ENCODE measurements around the gene B4GALT1. TPM values are rescaled to one million over a fixed set of nuclear protein-coding genes. Genes with fewer than 3 reads are reported as not detected.

Gene B4GALT1
- total and polyA plus RNA-seq, 4 donors = 27.2 to 130 (median 86.2) TPM

GRCh38 chr9:33210006-33210715 lies 43.0 kb upstream of the B4GALT1 start:
- Histone ChIP-seq H3K4me3 (no peak overlapping the region), H3K4me1 (ENCODE audit: control insufficient read depth in 5 of 5, insufficient read depth in 5 of 5, low read length in 5 of 5) (peaks cover 0 to 9% (median 2%) of the 10 kb centered on the region in 5 donors), H3K36me3 (ENCODE audit: control insufficient read depth in 4 of 4, insufficient read depth in 4 of 4, low read length in 4 of 4) (no peaks in the 10 kb centered on the region), H3K9me3 (ENCODE audit: control insufficient read depth in 4 of 4, insufficient read depth in 3 of 4, low read length in 3 of 4) (no peaks in the 10 kb centered on the region), H3K27ac (ENCODE audit: low read depth in 1 of 2, low read length in 1 of 2) (no peak overlapping the region), H3K27me3 (ENCODE audit: control insufficient read depth in 3 of 3, insufficient read depth in 3 of 3, low read length in 2 of 3) (no peaks in the 10 kb centered on the region), H3K9ac (ENCODE audit: insufficient read depth in 1 of 2, low read length in 2 of 2) (no peak overlapping the region)
- TF ChIP-seq, protein P1, sequence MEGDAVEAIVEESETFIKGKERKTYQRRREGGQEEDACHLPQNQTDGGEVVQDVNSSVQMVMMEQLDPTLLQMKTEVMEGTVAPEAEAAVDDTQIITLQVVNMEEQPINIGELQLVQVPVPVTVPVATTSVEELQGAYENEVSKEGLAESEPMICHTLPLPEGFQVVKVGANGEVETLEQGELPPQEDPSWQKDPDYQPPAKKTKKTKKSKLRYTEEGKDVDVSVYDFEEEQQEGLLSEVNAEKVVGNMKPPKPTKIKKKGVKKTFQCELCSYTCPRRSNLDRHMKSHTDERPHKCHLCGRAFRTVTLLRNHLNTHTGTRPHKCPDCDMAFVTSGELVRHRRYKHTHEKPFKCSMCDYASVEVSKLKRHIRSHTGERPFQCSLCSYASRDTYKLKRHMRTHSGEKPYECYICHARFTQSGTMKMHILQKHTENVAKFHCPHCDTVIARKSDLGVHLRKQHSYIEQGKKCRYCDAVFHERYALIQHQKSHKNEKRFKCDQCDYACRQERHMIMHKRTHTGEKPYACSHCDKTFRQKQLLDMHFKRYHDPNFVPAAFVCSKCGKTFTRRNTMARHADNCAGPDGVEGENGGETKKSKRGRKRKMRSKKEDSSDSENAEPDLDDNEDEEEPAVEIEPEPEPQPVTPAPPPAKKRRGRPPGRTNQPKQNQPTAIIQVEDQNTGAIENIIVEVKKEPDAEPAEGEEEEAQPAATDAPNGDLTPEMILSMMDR (IDR thresholded peaks at IDR 0.05; ENCODE audit: control extremely low read depth, extremely low read depth) = no peak
- ATAC-seq (ENCODE audit: insufficient read depth, low FRiP score) (no peak), DNase-seq (no peak)
- 91 to 92% methylated on average over 4 of the region's 4 CpGs for WGBS, 2 donors

DNA sequence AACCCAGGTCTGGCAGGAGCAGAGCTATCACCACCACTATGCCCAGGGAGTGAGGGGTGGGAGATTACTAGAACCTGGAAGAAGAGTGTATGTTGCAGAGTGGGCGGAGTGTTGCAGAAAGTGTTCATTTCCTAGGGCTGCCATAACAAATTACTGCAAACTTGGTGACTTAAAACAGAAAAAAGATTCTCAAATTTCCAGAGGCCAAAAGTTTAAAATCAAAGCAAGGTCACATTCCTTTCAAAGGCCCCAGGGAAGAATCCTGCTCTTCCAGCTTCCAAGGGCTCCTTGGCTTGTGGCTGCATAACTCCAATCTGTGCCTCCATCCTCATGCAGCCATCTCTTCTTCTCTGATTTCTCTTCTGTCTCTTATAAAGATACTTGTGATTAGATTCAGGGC lies 42.3 kb upstream of the B4GALT1 start:
- DNase-seq = no peak
- H3K4me3 ChIP-seq = no peak overlapping the region
- no peak overlapping the region for H3K27ac ChIP-seq (ENCODE audit: low read depth in 1 of 2, low read length in 1 of 2)
- no peaks in the 10 kb centered on the region for H3K36me3 ChIP-seq (ENCODE audit: control insufficient read depth in 4 of 4, insufficient read depth in 4 of 4, low read length in 4 of 4)
- TF ChIP-seq, protein P1 (IDR thresholded peaks at IDR 0.05; ENCODE audit: control extremely low read depth, extremely low read depth) = no peak
- H3K9ac ChIP-seq (ENCODE audit: insufficient read depth in 1 of 2, low read length in 2 of 2) = no peak overlapping the region
- H3K9me3 ChIP-seq (ENCODE audit: control insufficient read depth in 4 of 4, insufficient read depth in 3 of 4, low read length in 3 of 4) = no peaks in the 10 kb centered on the region
- WGBS, 2 donors = 98 to 100% methylated on average over 1 of the region's 1 CpG
- no peak for ATAC-seq (ENCODE audit: insufficient read depth, low FRiP score)
- no peaks in the 10 kb centered on the region for H3K27me3 ChIP-seq (ENCODE audit: control insufficient read depth in 3 of 3, insufficient read depth in 3 of 3, low read length in 2 of 3)
- peaks cover 0 to 9% (median 2%) of the 10 kb centered on the region in 5 donors for H3K4me1 ChIP-seq (ENCODE audit: control insufficient read depth in 5 of 5, insufficient read depth in 5 of 5, low read length in 5 of 5)

DNA sequence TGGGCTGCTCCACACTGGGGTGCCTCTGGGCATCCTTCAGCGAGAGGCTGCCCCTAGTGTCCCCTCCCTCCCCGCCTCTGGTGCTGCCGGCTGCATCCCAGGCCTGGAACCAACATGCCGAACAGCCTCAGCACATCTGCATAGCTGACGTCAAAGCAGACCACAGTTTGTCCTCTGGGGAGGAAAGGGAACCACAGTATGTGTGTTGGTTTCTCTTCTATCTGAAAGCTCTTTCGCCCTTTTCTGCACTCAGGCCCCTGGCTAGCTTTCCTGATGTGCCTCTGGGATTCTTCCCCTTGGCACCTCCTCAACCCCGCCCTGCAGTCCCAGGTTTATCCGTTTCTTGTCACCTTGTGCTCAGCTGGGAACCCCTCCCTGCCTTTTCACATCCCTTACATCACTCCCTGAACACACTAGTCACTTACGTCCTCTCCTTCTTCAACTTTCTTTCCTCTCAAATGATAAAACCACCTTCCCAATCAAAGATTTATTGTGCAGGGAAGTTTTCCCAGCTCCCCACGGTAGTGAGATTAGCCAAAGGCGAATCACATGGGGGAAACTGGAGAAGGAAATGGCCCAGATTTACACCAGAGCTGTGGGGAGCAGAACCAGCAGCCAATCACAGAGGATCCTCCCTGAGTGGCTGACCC lies 35.5 kb upstream of the B4GALT1 start:
- Histone ChIP-seq H3K9ac (ENCODE audit: insufficient read depth in 1 of 2, low read length in 2 of 2) (no peak overlapping the region), H3K27me3 (ENCODE audit: control insufficient read depth in 3 of 3, insufficient read depth in 3 of 3, low read length in 2 of 3) (peaks cover 0 to 3% (median 0%) of the 10 kb centered on the region in 3 donors), H3K4me1 (ENCODE audit: control insufficient read depth in 5 of 5, insufficient read depth in 5 of 5, low read length in 5 of 5) (peaks cover 0 to 10% (median 0%) of the 10 kb centered on the region in 5 donors), H3K4me3 (no peak overlapping the region), H3K9me3 (ENCODE audit: control insufficient read depth in 4 of 4, insufficient read depth in 3 of 4, low read length in 3 of 4) (no peaks in the 10 kb centered on the region), H3K27ac (ENCODE audit: low read depth in 1 of 2, low read length in 1 of 2) (no peak overlapping the region), H3K36me3 (ENCODE audit: control insufficient read depth in 4 of 4, insufficient read depth in 4 of 4, low read length in 4 of 4) (no peaks in the 10 kb centered on the region)
- DNase-seq = no peak
- ATAC-seq (ENCODE audit: insufficient read depth, low FRiP score) = peak; percentile 61
- WGBS, 2 donors = 44 to 56% methylated on average over 11 of the region's 11 CpGs
- TF ChIP-seq, protein P1 (IDR thresholded peaks at IDR 0.05; ENCODE audit: control extremely low read depth, extremely low read depth) = no peak
